Activated B cell treated with CpG ODN at 0.5 μM for 24 hours (primary cell): Measurements from ENCODE around the gene RPL5. TPM values are rescaled to one million over a fixed set of nuclear protein-coding genes. Genes with fewer than 3 reads are reported as not detected.

Source experiments
- ATAC-seq: fragments of 200-7000 bp; cut with Tn5 transposase; one replicate; pipeline ENCODE4 v1.10.0; 2021; ENCODE audit warnings: low read depth, mild to moderate bottlenecking, moderate library complexity
- CTCF ChIA-PET: fragments of 350-600 bp; sonication (Branson Sonifier 250); formaldehyde crosslinking; loops from one replicate; lab custom pipeline; 2021; ENCODE audit warnings: antibody characterized with exemption; lab: Charles Lee
- POLR2A ChIA-PET: fragments of 350-600 bp; sonication (Branson Sonifier 250); formaldehyde crosslinking; loops from one replicate; lab custom pipeline; 2021; ENCODE audit warnings: antibody characterized with exemption; lab: Charles Lee
- DNase-seq: peaks from one replicate; pipeline ENCODE4 v3.0.0; 2022
- H3K27ac Mint-ChIP-seq: one replicate; pipeline ENCODE4 v1.8.0; 2020; ENCODE audit warnings: mixed read lengths
- H3K27me3 Mint-ChIP-seq: one replicate; pipeline ENCODE4 v1.8.0; 2021; ENCODE audit warnings: mixed read lengths
- H3K36me3 Mint-ChIP-seq: one replicate; pipeline ENCODE4 v1.8.0; 2021; ENCODE audit warnings: low read depth, mixed read lengths
- H3K4me1 Mint-ChIP-seq: one replicate; pipeline ENCODE4 v1.8.0; 2021; ENCODE audit warnings: mixed read lengths
- H3K4me3 Mint-ChIP-seq: one replicate; pipeline ENCODE4 v1.8.0; 2020; ENCODE audit warnings: mild to moderate bottlenecking, mixed read lengths
- H3K9me3 Mint-ChIP-seq: one replicate; pipeline ENCODE4 v1.8.0; 2020; ENCODE audit warnings: mixed read lengths
- CTCF ChIP-seq: fragments of 200-600 bp; IDR thresholded peaks from one replicate; pipeline ENCODE4 v1.8.0; 2022; ENCODE audit warnings: antibody characterized with exemption, mild to moderate bottlenecking
- intact Hi-C: fragments of 100-400 bp; cut with micrococcal nuclease; formaldehyde crosslinking; loops from one replicate; pipeline ENCODE4 v1.15.1; 2024
- total RNA-seq: library from RNA; stranded (reverse); gene quantifications from 2 replicates; pipeline ENCODE4 v1.2.3, GENCODE V29; 2022

RPL5 gene
- total RNA-seq, 1 donor from 2014 or later: 1,685 TPM

GRCh38 chr1:92831368-92831761 is 475 bp upstream of the RPL5 start:
- DNase-seq: no peak
- TF ChIP-seq CTCF: no peak
- CTCF ChIA-PET: interaction anchor here (0.7 to 2.5 kb wide), 10 partner anchors 14 to 162 kb away, joined by 3 to 17 read pairs (median 7); partner anchors contain the start of gene DIPK1A
- peak overlapping the region; percentile 97 for H3K27ac Mint-ChIP-seq
- H3K27me3 Mint-ChIP-seq: no peaks in the 10 kb centered on the region
- H3K36me3 Mint-ChIP-seq: peaks cover 47% of the 10 kb centered on the region
- H3K4me1 Mint-ChIP-seq: peaks cover 42% of the 10 kb centered on the region
- no peak for ATAC-seq
- intact Hi-C loops: loop anchor here (1.0 to 10.0 kb wide), 4 partner anchors 46 to 1043 kb away; partner anchors contain the start of genes DNTTIP2, DR1, EVI5 and GLMN
- no peaks in the 10 kb centered on the region for H3K9me3 Mint-ChIP-seq
- POLR2A ChIA-PET: interaction anchor here (0.5 to 2.1 kb wide), 19 partner anchors 10 to 533 kb away, joined by 3 to 25 read pairs (median 6); partner anchors contain the start of genes DIPK1A, DR1, EVI5 and MTF2
- peak overlapping the region; percentile 99 for H3K4me3 Mint-ChIP-seq

GRCh38 chr1:92832537-92833114 is 786 bp downstream of the RPL5 start:
- H3K9me3 Mint-ChIP-seq: no peaks in the 10 kb centered on the region
- H3K27ac Mint-ChIP-seq: peak overlapping the region; percentile 97
- ChIA-PET CTCF (interaction anchor here (1.1 to 2.5 kb wide), 9 partner anchors 13 to 161 kb away, joined by 3 to 17 read pairs (median 8); partner anchors contain the start of gene DIPK1A), POLR2A (interaction anchor here (0.8 to 2.1 kb wide), 19 partner anchors 8 to 1014 kb away, joined by 3 to 25 read pairs (median 5); partner anchors contain the start of genes DIPK1A, DR1, EVI5 and MTF2)
- H3K4me1 Mint-ChIP-seq: peaks cover 55% of the 10 kb centered on the region
- DNase-seq (no peak), ATAC-seq (no peak)
- TF ChIP-seq CTCF: no peak
- peak overlapping the region; percentile 99 for H3K4me3 Mint-ChIP-seq
- no peaks in the 10 kb centered on the region for H3K27me3 Mint-ChIP-seq
- peaks cover 59% of the 10 kb centered on the region for H3K36me3 Mint-ChIP-seq
- intact Hi-C loops: loop anchor here (1.0 to 10.0 kb wide), 7 partner anchors 28 to 1042 kb away; partner anchors contain the start of genes CCDC18, DNTTIP2, DR1 and GLMN

GRCh38 chr1:92833840-92834239 is 2.0 kb downstream of the RPL5 start:
- ChIA-PET POLR2A (no interaction called here), CTCF (interaction anchor here (1.4 kb wide), 1 partner anchor 26 kb away, joined by 4 read pairs; no protein-coding TSS in a partner anchor)
- Mint-ChIP-seq H3K4me3 (peak overlapping the region; percentile 99), H3K27ac (peak overlapping the region; percentile 97), H3K9me3 (no peaks in the 10 kb centered on the region), H3K36me3 (peaks cover 71% of the 10 kb centered on the region), H3K27me3 (no peaks in the 10 kb centered on the region), H3K4me1 (peaks cover 67% of the 10 kb centered on the region)
- no peak for TF ChIP-seq CTCF
- ATAC-seq: no peak
- intact Hi-C loops: loop anchor here (2.0 to 10.0 kb wide), 4 partner anchors 29 to 1041 kb away; partner anchors contain the start of genes DNTTIP2, DR1, GLMN and RPAP2
- no peak for DNase-seq

- ChIA-PET POLR2A (no interaction called here), CTCF (interaction anchor here (1.0 to 1.4 kb wide), 2 partner anchors 16 to 25 kb away, joined by 4 read pairs; no protein-coding TSS in a partner anchor)
- H3K4me3 Mint-ChIP-seq: peak overlapping the region; percentile 99
- TF ChIP-seq CTCF: no peak
- peaks cover 79% of the 10 kb centered on the region for H3K36me3 Mint-ChIP-seq
- no peaks in the 10 kb centered on the region for H3K27me3 Mint-ChIP-seq
- no peak for ATAC-seq
- intact Hi-C loops: loop anchor here (5.0 to 10.0 kb wide), 3 partner anchors 513 to 1040 kb away; partner anchors contain the start of genes DNTTIP2, DR1, GLMN and RPAP2
- peaks cover 73% of the 10 kb centered on the region for H3K4me1 Mint-ChIP-seq
- no peaks in the 10 kb centered on the region for H3K9me3 Mint-ChIP-seq
- H3K27ac Mint-ChIP-seq: peak overlapping the region; percentile 97
- DNase-seq: no peak
These were observed 2.8 kb downstream of the RPL5 start for GRCh38 chr1:92834617-92835016.

- peaks cover 98% of the 10 kb centered on the region for H3K36me3 Mint-ChIP-seq
- intact Hi-C loops: loop anchor here (10.0 kb wide), 1 partner anchor 1038 kb away; the partner anchor contains the start of gene DNTTIP2
- ChIA-PET POLR2A (interaction anchor here (0.6 kb wide), 1 partner anchor 9 kb away, joined by 3 read pairs; no protein-coding TSS in a partner anchor), CTCF (no interaction called here)
- ATAC-seq (no peak), DNase-seq (no peak)
- H3K4me3 Mint-ChIP-seq: no peak overlapping the region
- no peak for TF ChIP-seq CTCF
- H3K4me1 Mint-ChIP-seq: peaks cover 72% of the 10 kb centered on the region
- H3K9me3 Mint-ChIP-seq: no peaks in the 10 kb centered on the region
- peak overlapping the region; percentile 41 for H3K27ac Mint-ChIP-seq
- no peaks in the 10 kb centered on the region for H3K27me3 Mint-ChIP-seq
These were observed 5.2 kb downstream of the RPL5 start for GRCh38 chr1:92837062-92837461.
